Activated T-cell treated with anti-CD3 and anti-CD28 coated beads, Interleukin-2, amount 50 U/mL, for 4 hours (primary cell): ENCODE data around the gene NEMF. TPM values are rescaled to one million over a fixed set of nuclear protein-coding genes. Genes with fewer than 3 reads are reported as not detected.
"Not testable (repeated sequence)": the region's sequence is repeated elsewhere in the genome, so short reads cannot be mapped to it uniquely, and the experiment has no call there.

Source experiments
- ATAC-seq, 2 donors: fragments of 200-7000 bp; cut with Tn5 transposase; one replicate each; pipeline ENCODE4 v1.10.0; 2021
- DNase-seq: peaks from one replicate; pipeline ENCODE4 v3.0.0-alpha.2; 2020
- H3K27me3 Mint-ChIP-seq: one replicate; pipeline ENCODE4 v1.8.0; 2021; ENCODE audit warnings: low read depth, mixed read lengths
- H3K36me3 Mint-ChIP-seq: one replicate; pipeline ENCODE4 v1.8.0; 2022; ENCODE audit warnings: mixed read lengths; ENCODE audit not compliant: insufficient read depth
- H3K4me1 Mint-ChIP-seq: one replicate; pipeline ENCODE4 v1.8.0; 2021; ENCODE audit warnings: low read depth, mixed read lengths
- H3K4me3 Mint-ChIP-seq: one replicate; pipeline ENCODE4 v1.8.0; 2021; ENCODE audit warnings: mild to moderate bottlenecking, moderate library complexity, mixed read lengths
- H3K9me3 Mint-ChIP-seq: one replicate; pipeline ENCODE4 v1.8.0; 2021; ENCODE audit warnings: mixed read lengths
- total RNA-seq, 3 donors: library from RNA; stranded (reverse); gene quantifications; one replicate each; pipeline ENCODE4 v1.2.1, GENCODE V29; 2021

The NEMF gene
- total RNA-seq, 3 donors from 2014 or later, result 53.0 to 54.0 (median 53.2) TPM

GRCh38 chr14:49808780-49809179 is 43.8 kb downstream of the NEMF start:
- no peaks in the 10 kb centered on the region for H3K27me3 Mint-ChIP-seq

GRCh38 chr14:49796025-49796424 is 56.6 kb downstream of the NEMF start:
- peaks cover 42% of the 10 kb centered on the region for H3K36me3 Mint-ChIP-seq
- no peak overlapping the region for H3K4me3 Mint-ChIP-seq
- H3K4me1 Mint-ChIP-seq, result no peaks in the 10 kb centered on the region
- ATAC-seq (no peak), DNase-seq (no peak)
- no peaks in the 10 kb centered on the region for H3K9me3 Mint-ChIP-seq
- H3K27me3 Mint-ChIP-seq, result no peaks in the 10 kb centered on the region

More at GRCh38 chr14:49808780-49809179, 43.8 kb downstream of the NEMF start:
- DNase-seq, result no peak
- no peak for ATAC-seq
- H3K9me3 Mint-ChIP-seq, result peaks cover 8% of the 10 kb centered on the region
- no peak overlapping the region for H3K4me3 Mint-ChIP-seq
- H3K36me3 Mint-ChIP-seq, result peaks cover 43% of the 10 kb centered on the region
- H3K4me1 Mint-ChIP-seq, result peaks cover 6% of the 10 kb centered on the region

- Mint-ChIP-seq H3K27me3 (no peaks in the 10 kb centered on the region), H3K36me3 (peaks cover 33% of the 10 kb centered on the region), H3K9me3 (no peaks in the 10 kb centered on the region), H3K4me1 (no peaks in the 10 kb centered on the region), H3K4me3 (no peak overlapping the region)
- no peak for ATAC-seq
- DNase-seq, result no peak
Observed at GRCh38 chr14:49792618-49793017, 60.0 kb downstream of the NEMF start.

GRCh38 chr14:49786315-49786714 is 66.3 kb downstream of the NEMF start:
- ATAC-seq, result no peak
- Mint-ChIP-seq H3K9me3 (no peaks in the 10 kb centered on the region), H3K36me3 (peaks cover 27% of the 10 kb centered on the region), H3K4me3 (no peak overlapping the region), H3K27me3 (no peaks in the 10 kb centered on the region), H3K4me1 (no peaks in the 10 kb centered on the region)
- DNase-seq, result no peak

- Mint-ChIP-seq H3K36me3 (peaks cover 34% of the 10 kb centered on the region), H3K27me3 (no peaks in the 10 kb centered on the region), H3K4me3 (no peak overlapping the region), H3K4me1 (no peaks in the 10 kb centered on the region), H3K9me3 (no peaks in the 10 kb centered on the region)
- DNase-seq (no peak), ATAC-seq (no peak)
Observed at GRCh38 chr14:49783394-49784014, 69.1 kb downstream of the NEMF start.

- H3K36me3 Mint-ChIP-seq, result peaks cover 34% of the 10 kb centered on the region
- not testable (repeated sequence) for H3K9me3 Mint-ChIP-seq, ATAC-seq
Observed at GRCh38 chr14:49781040-49781439, 71.5 kb downstream of the NEMF start.

GRCh38 chr14:49778421-49778820 is 74.2 kb downstream of the NEMF start:
- Mint-ChIP-seq H3K4me1 (peaks cover 6% of the 10 kb centered on the region), H3K9me3 (no peaks in the 10 kb centered on the region), H3K27me3 (no peaks in the 10 kb centered on the region), H3K4me3 (no peak overlapping the region), H3K36me3 (peaks cover 37% of the 10 kb centered on the region)
- DNase-seq (no peak), ATAC-seq (no peak)

More at GRCh38 chr14:49781040-49781439, 71.5 kb downstream of the NEMF start:
- not testable (repeated sequence) for DNase-seq, H3K27me3 Mint-ChIP-seq, H3K4me1 Mint-ChIP-seq, H3K4me3 Mint-ChIP-seq

GRCh38 chr14:49774106-49774505 is 78.5 kb downstream of the NEMF start:
- no peaks in the 10 kb centered on the region for H3K9me3 Mint-ChIP-seq
- peaks cover 22% of the 10 kb centered on the region for H3K36me3 Mint-ChIP-seq
- no peak overlapping the region for H3K4me3 Mint-ChIP-seq
- H3K27me3 Mint-ChIP-seq, result no peaks in the 10 kb centered on the region
- no peak for ATAC-seq
- H3K4me1 Mint-ChIP-seq, result peaks cover 26% of the 10 kb centered on the region
- DNase-seq, result no peak

- not testable (repeated sequence) for ATAC-seq, H3K9me3 Mint-ChIP-seq, H3K4me3 Mint-ChIP-seq, DNase-seq, H3K27me3 Mint-ChIP-seq
- Mint-ChIP-seq H3K36me3 (peaks cover 18% of the 10 kb centered on the region), H3K4me1 (peaks cover 37% of the 10 kb centered on the region)
Observed at GRCh38 chr14:49771691-49772090, 80.9 kb downstream of the NEMF start.

GRCh38 chr14:49770212-49770817 is 82.3 kb downstream of the NEMF start:
- Mint-ChIP-seq H3K36me3 (peaks cover 11% of the 10 kb centered on the region), H3K9me3 (no peaks in the 10 kb centered on the region), H3K4me1 (peaks cover 37% of the 10 kb centered on the region), H3K27me3 (no peaks in the 10 kb centered on the region), H3K4me3 (peak overlapping the region; percentile 20)
- DNase-seq (no peak), ATAC-seq (no peak)

- H3K9me3 Mint-ChIP-seq, result no peaks in the 10 kb centered on the region
- peaks cover 4% of the 10 kb centered on the region for H3K36me3 Mint-ChIP-seq
- peaks cover 32% of the 10 kb centered on the region for H3K4me1 Mint-ChIP-seq
Observed at GRCh38 chr14:49769581-49770211, 82.9 kb downstream of the NEMF start.

GRCh38 chr14:49769171-49769570 is 83.4 kb downstream of the NEMF start:
- Mint-ChIP-seq H3K4me3 (peak overlapping the region; percentile 96), H3K27me3 (no peaks in the 10 kb centered on the region), H3K4me1 (peaks cover 32% of the 10 kb centered on the region), H3K36me3 (peaks cover 2% of the 10 kb centered on the region), H3K9me3 (no peaks in the 10 kb centered on the region)
- DNase-seq (no peak), ATAC-seq (no peak)

More at GRCh38 chr14:49769581-49770211, 82.9 kb downstream of the NEMF start:
- no peak for DNase-seq
- Mint-ChIP-seq H3K4me3 (peak overlapping the region; percentile 96), H3K27me3 (no peaks in the 10 kb centered on the region)
- no peak for ATAC-seq

GRCh38 chr14:49768301-49769121 is 84.1 kb downstream of the NEMF start:
- no peaks in the 10 kb centered on the region for H3K27me3 Mint-ChIP-seq
- peak; percentile 58 for DNase-seq
- ATAC-seq, result peak; percentile 68 to 73
- peaks cover 32% of the 10 kb centered on the region for H3K4me1 Mint-ChIP-seq
- H3K4me3 Mint-ChIP-seq, result peak overlapping the region; percentile 96
- H3K36me3 Mint-ChIP-seq, result peaks cover 2% of the 10 kb centered on the region
- no peaks in the 10 kb centered on the region for H3K9me3 Mint-ChIP-seq

GRCh38 chr14:49767571-49768300 is 84.9 kb downstream of the NEMF start, which contains the start of gene KLHDC2:
Gene KLHDC2 (plus strand): TSS chr14:49768153. CDS start chr14:49768469, 316 bp downstream.
- ATAC-seq (peak; percentile 87), DNase-seq (peak; percentile 82)
- H3K4me3 Mint-ChIP-seq, result peak within 1 kb of the TSS; percentile 96
- peaks cover 32% of the 10 kb centered on the region for H3K4me1 Mint-ChIP-seq
- no peaks in the 10 kb centered on the region for H3K27me3 Mint-ChIP-seq
- no peaks in the 10 kb centered on the region for H3K9me3 Mint-ChIP-seq
- peaks cover 2% of the 10 kb centered on the region for H3K36me3 Mint-ChIP-seq
